ENCODE results near the gene SECISBP2.

Gene SECISBP2

DNA sequence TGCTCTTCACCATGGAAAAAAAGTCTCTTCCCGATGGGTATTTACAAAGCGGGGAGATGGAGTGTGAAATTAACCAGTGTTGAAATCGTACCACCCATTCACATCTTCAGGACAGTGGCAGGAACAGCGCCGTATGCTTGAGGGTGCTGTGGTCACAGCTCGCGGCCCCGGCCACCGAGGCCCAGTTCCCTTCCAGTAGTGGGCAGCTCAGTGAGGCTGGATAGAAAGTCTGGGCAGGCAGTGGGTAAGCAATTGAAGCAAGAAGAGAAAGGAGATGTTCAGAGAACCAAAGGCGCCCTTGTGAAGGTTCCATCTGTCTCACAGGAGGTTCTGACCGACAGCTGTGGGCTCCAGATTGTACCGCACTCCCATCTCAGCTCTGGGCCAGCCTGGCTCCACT is 59.1 kb downstream of the SECISBP2 start:
- no peak overlapping the region for H2AK5ac ChIP-seq (ENCODE audit: low read length)
- no peak overlapping the region for H3K9ac ChIP-seq (ENCODE audit: low read length)

DNA sequence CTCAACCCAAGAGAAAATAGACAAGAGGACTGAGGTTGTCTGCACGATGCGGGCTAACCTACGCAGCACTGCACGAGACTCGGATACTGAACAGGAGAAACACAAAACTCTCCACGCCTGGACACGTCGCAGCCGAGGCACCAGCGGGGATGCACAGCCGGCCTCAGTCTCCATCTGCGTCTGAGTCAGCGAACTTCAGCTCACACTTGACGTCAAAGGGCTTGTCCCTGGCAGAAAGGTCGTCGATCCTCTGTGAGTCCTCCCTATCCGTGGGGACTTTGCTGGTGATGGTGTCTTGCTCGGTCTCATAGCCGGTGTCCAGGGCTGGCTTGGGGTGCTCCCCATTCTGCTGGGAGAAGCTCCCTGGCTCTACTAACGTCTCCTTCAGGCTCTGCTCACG is 60.2 kb downstream of the SECISBP2 start:
- Histone ChIP-seq H3K79me2 (ENCODE audit: control insufficient read depth, insufficient read depth, low read length, poor library complexity) (no peaks in the 10 kb centered on the region), H3K27ac (ENCODE audit: low read depth, low read length) (no peak overlapping the region), H3K4me1 (ENCODE audit: control insufficient read depth in 1 of 2, insufficient read depth in 2 of 2, low read length in 2 of 2) (peaks cover 4 to 9% of the 10 kb centered on the region in 2 experiments), H3K9me3 (ENCODE audit: insufficient read depth, low read depth, low read length) (peaks cover 2% of the 10 kb centered on the region), H3K9ac (ENCODE audit: low read length) (no peak overlapping the region), H2BK5ac (ENCODE audit: low read depth, low read length, poor library complexity) (no peak overlapping the region), H2AK5ac (ENCODE audit: low read length) (no peak overlapping the region), H3K4me2 (ENCODE audit: low read length) (no peak overlapping the region), H2BK12ac (ENCODE audit: low read length) (no peak overlapping the region), H4K91ac (ENCODE audit: low read depth, low read length) (no peak overlapping the region), H3K27me3 (ENCODE audit: insufficient read depth, low read length) (no peaks in the 10 kb centered on the region), H3K14ac (ENCODE audit: low read length) (no peak overlapping the region), H4K8ac (ENCODE audit: low read depth, low read length) (no peak overlapping the region), H2BK120ac (ENCODE audit: insufficient read depth, low read length, poor library complexity) (no peak overlapping the region), H3K4ac (ENCODE audit: low read depth, low read length) (no peak overlapping the region), H4K12ac (ENCODE audit: low read depth, low read length) (no peak overlapping the region), H2AFZ (ENCODE audit: insufficient read depth, low read length, poor library complexity) (no peak overlapping the region), H3K79me1 (ENCODE audit: low read length) (no peaks in the 10 kb centered on the region), H3K18ac (ENCODE audit: low read length) (no peak overlapping the region), H3K4me3 (ENCODE audit: low read depth, low read length) (no peak overlapping the region), H3K36me3 (ENCODE audit: control insufficient read depth in 1 of 2, insufficient read depth in 2 of 2, low read length in 2 of 2) (peaks cover 0 to 6% of the 10 kb centered on the region in 2 experiments), H3K23ac (ENCODE audit: low read length) (no peak overlapping the region)
- no CpG with 5 or more reads among the region's 21 CpGs for WGBS (ENCODE audit: extremely low coverage, insufficient coverage, insufficient read length)
- no peak for DNase-seq

More for the DNA sequence above, 59.1 kb downstream of the SECISBP2 start:
- no peak overlapping the region for H2BK12ac ChIP-seq (ENCODE audit: low read length)
- no peaks in the 10 kb centered on the region for H3K27me3 ChIP-seq (ENCODE audit: insufficient read depth, low read length)
- H2BK120ac ChIP-seq (ENCODE audit: insufficient read depth, low read length, poor library complexity) = no peak overlapping the region
- H3K4me1 ChIP-seq (ENCODE audit: control insufficient read depth in 1 of 2, insufficient read depth in 2 of 2, low read length in 2 of 2) = peaks cover 4 to 9% of the 10 kb centered on the region in 2 experiments
- no peak overlapping the region for H4K8ac ChIP-seq (ENCODE audit: low read depth, low read length)
- DNase-seq = no peak
- peaks cover 2% of the 10 kb centered on the region for H3K9me3 ChIP-seq (ENCODE audit: insufficient read depth, low read depth, low read length)
- H3K36me3 ChIP-seq (ENCODE audit: control insufficient read depth in 1 of 2, insufficient read depth in 2 of 2, low read length in 2 of 2) = peaks cover 0 to 6% of the 10 kb centered on the region in 2 experiments
- no peak overlapping the region for H3K4me2 ChIP-seq (ENCODE audit: low read length)
- H3K27ac ChIP-seq (ENCODE audit: low read depth, low read length) = no peak overlapping the region
- no peak overlapping the region for H4K12ac ChIP-seq (ENCODE audit: low read depth, low read length)
- no peaks in the 10 kb centered on the region for H3K79me2 ChIP-seq (ENCODE audit: control insufficient read depth, insufficient read depth, low read length, poor library complexity)
- no peak overlapping the region for H3K23ac ChIP-seq (ENCODE audit: low read length)
- H3K4ac ChIP-seq (ENCODE audit: low read depth, low read length) = no peak overlapping the region
- no peak overlapping the region for H2AFZ ChIP-seq (ENCODE audit: insufficient read depth, low read length, poor library complexity)
- no peaks in the 10 kb centered on the region for H3K79me1 ChIP-seq (ENCODE audit: low read length)
- H3K18ac ChIP-seq (ENCODE audit: low read length) = no peak overlapping the region
- no CpG with 5 or more reads among the region's 12 CpGs for WGBS (ENCODE audit: extremely low coverage, insufficient coverage, insufficient read length)
- no peak overlapping the region for H3K14ac ChIP-seq (ENCODE audit: low read length)
- no peak overlapping the region for H4K91ac ChIP-seq (ENCODE audit: low read depth, low read length)
- H3K4me3 ChIP-seq (ENCODE audit: low read depth, low read length) = no peak overlapping the region
- no peak overlapping the region for H2BK5ac ChIP-seq (ENCODE audit: low read depth, low read length, poor library complexity)

DNA sequence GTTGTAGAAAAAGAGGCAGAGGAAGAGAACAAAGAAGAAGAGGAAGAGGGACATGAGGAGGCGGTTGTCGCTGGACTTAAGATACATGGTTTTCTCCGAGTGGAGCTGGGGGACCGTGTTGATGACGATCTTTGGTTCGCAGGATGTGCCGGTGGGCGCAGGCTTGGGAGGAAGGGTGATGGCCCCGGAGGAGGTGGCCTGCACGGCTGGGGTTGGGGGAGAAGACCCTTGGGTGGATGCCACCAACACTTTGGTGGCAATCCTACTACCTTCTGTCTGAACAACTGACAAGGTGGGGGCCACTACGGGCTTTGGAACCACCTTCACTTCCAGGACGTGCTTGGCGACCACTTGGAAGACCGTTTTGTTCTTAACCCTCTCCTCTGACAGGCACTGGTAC is 60.7 kb downstream of the SECISBP2 start:
- no peak overlapping the region for H4K8ac ChIP-seq (ENCODE audit: low read depth, low read length)
- H3K23ac ChIP-seq (ENCODE audit: low read length) = no peak overlapping the region
- H3K4me2 ChIP-seq (ENCODE audit: low read length) = no peak overlapping the region
- H3K79me1 ChIP-seq (ENCODE audit: low read length) = no peaks in the 10 kb centered on the region
- H2AFZ ChIP-seq (ENCODE audit: insufficient read depth, low read length, poor library complexity) = no peak overlapping the region
- H3K4ac ChIP-seq (ENCODE audit: low read depth, low read length) = no peak overlapping the region
- H3K9ac ChIP-seq (ENCODE audit: low read length) = no peak overlapping the region
- H3K27me3 ChIP-seq (ENCODE audit: insufficient read depth, low read length) = no peaks in the 10 kb centered on the region
- no peak overlapping the region for H3K4me3 ChIP-seq (ENCODE audit: low read depth, low read length)
- H3K14ac ChIP-seq (ENCODE audit: low read length) = no peak overlapping the region
- no peak overlapping the region for H3K18ac ChIP-seq (ENCODE audit: low read length)
- H3K4me1 ChIP-seq (ENCODE audit: control insufficient read depth in 1 of 2, insufficient read depth in 2 of 2, low read length in 2 of 2) = peaks cover 4 to 9% of the 10 kb centered on the region in 2 experiments
- H4K91ac ChIP-seq (ENCODE audit: low read depth, low read length) = no peak overlapping the region
- no peaks in the 10 kb centered on the region for H3K79me2 ChIP-seq (ENCODE audit: control insufficient read depth, insufficient read depth, low read length, poor library complexity)
- H3K27ac ChIP-seq (ENCODE audit: low read depth, low read length) = no peak overlapping the region
- no peak overlapping the region for H2BK12ac ChIP-seq (ENCODE audit: low read length)
- no peak overlapping the region for H4K12ac ChIP-seq (ENCODE audit: low read depth, low read length)
- H3K36me3 ChIP-seq (ENCODE audit: control insufficient read depth in 1 of 2, insufficient read depth in 2 of 2, low read length in 2 of 2) = peaks cover 0 to 6% of the 10 kb centered on the region in 2 experiments
- H3K9me3 ChIP-seq (ENCODE audit: insufficient read depth, low read depth, low read length) = peaks cover 2% of the 10 kb centered on the region
- DNase-seq = no peak
- no peak overlapping the region for H2BK5ac ChIP-seq (ENCODE audit: low read depth, low read length, poor library complexity)
- no peak overlapping the region for H2BK120ac ChIP-seq (ENCODE audit: insufficient read depth, low read length, poor library complexity)
- WGBS (ENCODE audit: extremely low coverage, insufficient coverage, insufficient read length) = no CpG with 5 or more reads among the region's 14 CpGs
- H2AK5ac ChIP-seq (ENCODE audit: low read length) = no peak overlapping the region

DNA sequence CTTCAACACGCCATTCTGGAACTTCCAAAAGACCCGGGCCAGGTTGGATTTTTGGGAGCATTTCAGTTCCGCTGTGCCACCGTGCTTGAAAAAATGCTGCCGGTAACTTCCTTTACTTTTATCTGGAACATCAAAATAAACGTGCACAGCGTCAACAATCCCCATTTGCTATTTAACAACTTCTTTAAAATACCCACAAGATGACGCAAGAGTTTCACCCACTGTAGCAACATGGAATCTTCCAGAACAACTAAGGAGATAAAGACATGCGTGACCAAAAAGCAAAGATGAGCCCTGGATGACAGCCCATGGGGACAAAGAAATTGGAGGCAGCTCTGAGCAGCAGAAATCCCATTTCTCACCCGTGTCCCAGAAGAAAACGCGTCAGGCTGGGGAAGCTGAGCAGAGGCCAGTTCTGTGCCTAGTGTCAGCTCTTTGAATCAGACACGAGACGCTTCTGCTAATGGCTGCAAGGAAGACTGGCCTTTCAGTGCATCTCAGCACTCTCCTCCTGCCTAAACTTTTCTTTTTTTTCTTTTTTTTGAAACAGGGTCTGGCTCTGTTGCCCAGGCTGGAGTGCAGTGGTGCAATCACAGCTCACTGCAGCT is 61.3 kb downstream of the SECISBP2 start:
- Histone ChIP-seq H2BK12ac (ENCODE audit: low read length) (no peak overlapping the region), H3K14ac (ENCODE audit: low read length) (no peak overlapping the region), H4K12ac (ENCODE audit: low read depth, low read length) (no peak overlapping the region), H3K9ac (ENCODE audit: low read length) (no peak overlapping the region), H3K18ac (ENCODE audit: low read length) (no peak overlapping the region), H3K79me2 (ENCODE audit: control insufficient read depth, insufficient read depth, low read length, poor library complexity) (no peaks in the 10 kb centered on the region), H3K4me2 (ENCODE audit: low read length) (no peak overlapping the region), H4K8ac (ENCODE audit: low read depth, low read length) (no peak overlapping the region), H3K79me1 (ENCODE audit: low read length) (no peaks in the 10 kb centered on the region), H3K9me3 (ENCODE audit: insufficient read depth, low read depth, low read length) (peaks cover 2% of the 10 kb centered on the region), H3K23ac (ENCODE audit: low read length) (no peak overlapping the region), H3K27me3 (ENCODE audit: insufficient read depth, low read length) (no peaks in the 10 kb centered on the region), H3K4me1 (ENCODE audit: control insufficient read depth in 1 of 2, insufficient read depth in 2 of 2, low read length in 2 of 2) (peaks cover 4 to 6% of the 10 kb centered on the region in 2 experiments), H3K4ac (ENCODE audit: low read depth, low read length) (no peak overlapping the region), H4K91ac (ENCODE audit: low read depth, low read length) (no peak overlapping the region), H3K36me3 (ENCODE audit: control insufficient read depth in 1 of 2, insufficient read depth in 2 of 2, low read length in 2 of 2) (peaks cover 0 to 6% of the 10 kb centered on the region in 2 experiments), H3K27ac (ENCODE audit: low read depth, low read length) (no peak overlapping the region), H3K4me3 (ENCODE audit: low read depth, low read length) (no peak overlapping the region), H2BK5ac (ENCODE audit: low read depth, low read length, poor library complexity) (no peak overlapping the region), H2AFZ (ENCODE audit: insufficient read depth, low read length, poor library complexity) (no peak overlapping the region), H2AK5ac (ENCODE audit: low read length) (no peak overlapping the region), H2BK120ac (ENCODE audit: insufficient read depth, low read length, poor library complexity) (no peak overlapping the region)
- DNase-seq = no peak
- WGBS (ENCODE audit: extremely low coverage, insufficient coverage, insufficient read length) = no CpG with 5 or more reads among the region's 14 CpGs
